Right lobe of liver (tissue), 6 donors: Measurements from ENCODE around the gene TRIO. TPM values are rescaled to one million over a fixed set of nuclear protein-coding genes. Genes with fewer than 3 reads are reported as not detected.

Experiments
- ATAC-seq, 4 donors: fragments of 200-7000 bp; cut with Tn5 transposase; one replicate each; pipeline ENCODE4 v1.9.1; 2020; ENCODE audit warnings: mild to moderate bottlenecking in 4 of 4, moderate library complexity in 4 of 4
- DNase-seq, 3 donors: peaks; one replicate each; pipeline ENCODE4 v3.0.0-alpha.2; 2020
- H3K27ac ChIP-seq, 3 donors: fragments of 200-600 bp; one replicate each; pipeline ENCODE4 v1.8.0; 2022
- H3K27me3 ChIP-seq, 2 donors: fragments of 200-600 bp; one replicate each; pipeline ENCODE4 v1.8.0; 2022
- H3K36me3 ChIP-seq, 4 donors: fragments of 200-600 bp; sonication (generic) in 1 of 4; one replicate each; pipeline versions ENCODE4 v1.5.1 to v1.8.0; 2017 to 2022; ENCODE audit warnings: control low read depth in 1 of 4
- H3K4me1 ChIP-seq, 4 donors: fragments of 200-600 bp; sonication (generic) in 1 of 4; one replicate each; pipeline versions ENCODE4 v1.5.1 to v1.8.0; 2017 to 2022; ENCODE audit warnings: control low read depth in 1 of 4
- H3K4me3 ChIP-seq, 3 donors: fragments of 200-600 bp; one replicate each; pipeline ENCODE4 v1.8.0; 2022
- H3K9me3 ChIP-seq, 4 donors: fragments of 200-600 bp; sonication (generic) in 1 of 4; one replicate each; pipeline versions ENCODE4 v1.5.1 to v1.8.0; 2017 to 2022; ENCODE audit warnings: control low read depth in 1 of 4
- CTCF ChIP-seq, 4 donors: fragments of 200-600 bp in 3 of 4; fragments of 450-650 bp in 1 of 4; IDR thresholded peaks; one replicate each; pipeline versions ENCODE4 v1.5.1 to v1.8.0; 2016 to 2022; ENCODE audit warnings: antibody characterized with exemption in 4 of 4, mild to moderate bottlenecking in 2 of 4
- POLR2A ChIP-seq: fragments of 450-650 bp; IDR thresholded peaks from one replicate; pipeline ENCODE4 v1.6.1; 2017; ENCODE audit warnings: antibody characterized with exemption, mild to moderate bottlenecking
- WGBS: methylation state at CpG from one replicate; pipeline ENCODE4 v1.1.6; 2018; ENCODE audit warnings: low coverage, low lambda C conversion rate; ENCODE audit not compliant: insufficient coverage; ENCODE audit errors: missing lambda C conversion rate; 5-methylcytosine and 5-hydroxymethylcytosine counted together
- intact Hi-C, 2 donors: fragments of 100-400 bp; cut with DNase I; formaldehyde crosslinking; loops; one replicate each; pipeline versions ENCODE4 v1.11.2 to v1.14.1; 2022
- total RNA-seq, 6 experiments: library from RNA; depleted of rRNA in 2 of 6; stranded (reverse); fragments of >200 nt in 2 of 6; fragmentation: NEBNext Ultra II Directional in 3 of 6; extraction: Animal tissue kit (Norgen Biotek cat#: 25700) in 3 of 6; gene quantifications; one replicate each; pipeline versions ENCODE4 v1.1.0 to v1.2.4, GENCODE V29; 2016 to 2023
- donor health status: DM: no; HTN: yes; CAD: no.
- donor health status: DM: no; HTN: no; CAD: no.
- donor health status: DM: no; HTN: no; CAD: no.
- donor health status: DM: no; HTN: yes; CAD: no.
- donor health status: DM: no; HTN: yes; CAD: no.

Gene TRIO
- total RNA-seq, 6 experiments from 2014 or later = 34.7 to 63.5 (median 50.2) TPM

GRCh38 chr5:14525397-14525796, 382.3 kb downstream of the TRIO start:
- WGBS = 89% methylated on average over 4 of the region's 4 CpGs
- ATAC-seq (no peak), DNase-seq (no peak)
- Histone ChIP-seq H3K9me3 (no peaks in the 10 kb centered on the region), H3K4me3 (no peak overlapping the region), H3K27ac (no peak overlapping the region), H3K4me1 (no peaks in the 10 kb centered on the region), H3K27me3 (no peaks in the 10 kb centered on the region), H3K36me3 (no peaks in the 10 kb centered on the region)
- intact Hi-C loops = no loop called here
- TF ChIP-seq CTCF (IDR thresholded peaks at IDR 0.05) (no peak), POLR2A (no peak)

GRCh38 chr5:14526493-14526892, 383.4 kb downstream of the TRIO start:
- Histone ChIP-seq H3K9me3 (no peaks in the 10 kb centered on the region), H3K27ac (no peak overlapping the region), H3K4me3 (no peak overlapping the region), H3K36me3 (no peaks in the 10 kb centered on the region), H3K4me1 (no peaks in the 10 kb centered on the region), H3K27me3 (no peaks in the 10 kb centered on the region)
- WGBS = 83% methylated on average over 1 of the region's 2 CpGs
- TF ChIP-seq CTCF (IDR thresholded peaks at IDR 0.05) (no peak), POLR2A (no peak)
- intact Hi-C loops = no loop called here
- no peak for ATAC-seq
- DNase-seq = no peak

GRCh38 chr5:14528115-14528514, 385.0 kb downstream of the TRIO start:
- Histone ChIP-seq H3K36me3 (no peaks in the 10 kb centered on the region), H3K27me3 (no peaks in the 10 kb centered on the region), H3K27ac (no peak overlapping the region), H3K4me1 (no peaks in the 10 kb centered on the region), H3K9me3 (no peaks in the 10 kb centered on the region), H3K4me3 (no peak overlapping the region)
- 81% methylated on average over 6 of the region's 6 CpGs for WGBS
- DNase-seq (no peak), ATAC-seq (no peak)
- intact Hi-C loops = no loop called here
- no peak for TF ChIP-seq POLR2A
- no peak for TF ChIP-seq CTCF (IDR thresholded peaks at IDR 0.05)

- H3K27ac ChIP-seq = no peak overlapping the region
- no peaks in the 10 kb centered on the region for H3K27me3 ChIP-seq
- H3K4me3 ChIP-seq = no peak overlapping the region
- 11% methylated on average over 1 of the region's 1 CpG for WGBS
- intact Hi-C loops = no loop called here
- H3K4me1 ChIP-seq = no peaks in the 10 kb centered on the region
- no peaks in the 10 kb centered on the region for H3K9me3 ChIP-seq
- ATAC-seq (no peak), DNase-seq (no peak)
- H3K36me3 ChIP-seq = no peaks in the 10 kb centered on the region
- no peak for TF ChIP-seq POLR2A
- no peak for TF ChIP-seq CTCF (IDR thresholded peaks at IDR 0.05)
These were observed 385.8 kb downstream of the TRIO start for GRCh38 chr5:14528926-14529325.

GRCh38 chr5:14531668-14532067, 388.5 kb downstream of the TRIO start:
- Histone ChIP-seq H3K4me1 (no peaks in the 10 kb centered on the region), H3K36me3 (no peaks in the 10 kb centered on the region), H3K4me3 (no peak overlapping the region), H3K9me3 (no peaks in the 10 kb centered on the region), H3K27ac (no peak overlapping the region), H3K27me3 (no peaks in the 10 kb centered on the region)
- ATAC-seq = no peak
- DNase-seq = no peak
- WGBS = 74% methylated on average over 6 of the region's 7 CpGs
- no peak for TF ChIP-seq POLR2A
- intact Hi-C loops = no loop called here
